Trophoblast cell (in vitro differentiated cells and primary cell): Measurements from ENCODE around the gene CR1L.
A peak's percentile ranks its signal among the peaks of the same experiment; 100 is the strongest.
"Not testable (repeated sequence)": the region's sequence is repeated elsewhere in the genome, so short reads cannot be mapped to it uniquely, and the experiment has no call there.

ENCODE experiments used
- DNase-seq, 2 donors: peaks; one replicate each; pipeline ENCODE4 v3.0.0-alpha.2; 2016
- H2AFZ ChIP-seq: 2 replicates; pipeline ENCODE4 v1.6.1; 2013; ENCODE audit warnings: low read length, moderate library complexity, mild to moderate bottlenecking; ENCODE audit not compliant: insufficient read depth, poor library complexity
- H2AK5ac ChIP-seq: 2 replicates; pipeline ENCODE4 v1.6.1; 2013; ENCODE audit warnings: mild to moderate bottlenecking, low read length
- H2BK120ac ChIP-seq: 2 replicates; pipeline ENCODE4 v1.6.1; 2013; ENCODE audit warnings: low read length, mild to moderate bottlenecking, moderate library complexity; ENCODE audit not compliant: insufficient read depth, poor library complexity
- H2BK12ac ChIP-seq: 2 replicates; pipeline ENCODE4 v1.6.1; 2013; ENCODE audit warnings: mild to moderate bottlenecking, low read length, moderate library complexity
- H2BK5ac ChIP-seq: 2 replicates; pipeline ENCODE4 v1.6.1; 2013; ENCODE audit warnings: low read length, low read depth, moderate library complexity, mild to moderate bottlenecking; ENCODE audit not compliant: poor library complexity
- H3K14ac ChIP-seq: 2 replicates; pipeline ENCODE4 v1.6.1; 2013; ENCODE audit warnings: mild to moderate bottlenecking, low read length
- H3K18ac ChIP-seq: 2 replicates; pipeline ENCODE4 v1.6.1; 2013; ENCODE audit warnings: mild to moderate bottlenecking, low read length
- H3K23ac ChIP-seq: 2 replicates; pipeline ENCODE4 v1.6.1; 2013; ENCODE audit warnings: low read length
- H3K27ac ChIP-seq: 2 replicates; pipeline ENCODE4 v1.5.1; 2013; ENCODE audit warnings: low read depth, mild to moderate bottlenecking, inconsistent platforms, low read length, moderate library complexity
- H3K27me3 ChIP-seq: 2 replicates; pipeline ENCODE4 v1.6.1; 2013; ENCODE audit warnings: inconsistent platforms, mild to moderate bottlenecking, low read length, moderate library complexity; ENCODE audit not compliant: insufficient read depth
- H3K36me3 ChIP-seq, 2 experiments: 1 replicate in 1 of 2; 2 replicates in 1 of 2; pipeline ENCODE4 v1.6.1; 2013; ENCODE audit warnings: low read length in 2 of 2, mild to moderate bottlenecking in 2 of 2, moderate library complexity in 1 of 2; ENCODE audit not compliant: insufficient read depth in 2 of 2, control insufficient read depth in 1 of 2
- H3K4ac ChIP-seq: 2 replicates; pipeline ENCODE4 v1.6.1; 2013; ENCODE audit warnings: low read depth, mild to moderate bottlenecking, low read length, moderate library complexity
- H3K4me1 ChIP-seq, 2 experiments: 1 replicate in 1 of 2; 2 replicates in 1 of 2; pipeline ENCODE4 v1.6.1; 2013; ENCODE audit warnings: low read length in 2 of 2, mild to moderate bottlenecking in 2 of 2, moderate library complexity in 1 of 2; ENCODE audit not compliant: insufficient read depth in 2 of 2, control insufficient read depth in 1 of 2
- H3K4me2 ChIP-seq: 2 replicates; pipeline ENCODE4 v1.6.1; 2013; ENCODE audit warnings: inconsistent platforms, mild to moderate bottlenecking, low read length, moderate library complexity
- H3K4me3 ChIP-seq: 2 replicates; pipeline ENCODE4 v1.5.1; 2013; ENCODE audit warnings: mild to moderate bottlenecking, low read depth, low read length, inconsistent platforms
- H3K79me1 ChIP-seq: one replicate; pipeline ENCODE4 v1.6.1; 2013; ENCODE audit warnings: low read length
- H3K79me2 ChIP-seq: 2 replicates; pipeline ENCODE4 v1.6.1; 2013; ENCODE audit warnings: low read length, mild to moderate bottlenecking; ENCODE audit not compliant: control insufficient read depth, insufficient read depth, poor library complexity
- H3K9ac ChIP-seq: 2 replicates; pipeline ENCODE4 v1.6.1; 2013; ENCODE audit warnings: mild to moderate bottlenecking, low read length
- H3K9me3 ChIP-seq: 2 replicates; pipeline ENCODE4 v1.6.1; 2013; ENCODE audit warnings: low read depth, mild to moderate bottlenecking, control low read depth, inconsistent platforms, low read length; ENCODE audit not compliant: insufficient read depth
- H4K12ac ChIP-seq: 2 replicates; pipeline ENCODE4 v1.6.1; 2013; ENCODE audit warnings: low read depth, mild to moderate bottlenecking, low read length, moderate library complexity
- H4K8ac ChIP-seq: 2 replicates; pipeline ENCODE4 v1.6.1; 2013; ENCODE audit warnings: low read depth, mild to moderate bottlenecking, low read length, moderate library complexity
- H4K91ac ChIP-seq: one replicate; pipeline ENCODE4 v1.6.1; 2013; ENCODE audit warnings: low read depth, mild to moderate bottlenecking, low read length, moderate library complexity
- WGBS: extraction: QIAGEN DNeasy Blood & Tissue Kit; methylation state at CpG from one replicate; pipeline ENCODE4 v1.1.7; 2013; ENCODE audit warnings: missing lambda C conversion rate; ENCODE audit not compliant: insufficient read length, insufficient coverage; ENCODE audit errors: extremely low coverage; 5-methylcytosine and 5-hydroxymethylcytosine counted together

The CR1L gene

DNA sequence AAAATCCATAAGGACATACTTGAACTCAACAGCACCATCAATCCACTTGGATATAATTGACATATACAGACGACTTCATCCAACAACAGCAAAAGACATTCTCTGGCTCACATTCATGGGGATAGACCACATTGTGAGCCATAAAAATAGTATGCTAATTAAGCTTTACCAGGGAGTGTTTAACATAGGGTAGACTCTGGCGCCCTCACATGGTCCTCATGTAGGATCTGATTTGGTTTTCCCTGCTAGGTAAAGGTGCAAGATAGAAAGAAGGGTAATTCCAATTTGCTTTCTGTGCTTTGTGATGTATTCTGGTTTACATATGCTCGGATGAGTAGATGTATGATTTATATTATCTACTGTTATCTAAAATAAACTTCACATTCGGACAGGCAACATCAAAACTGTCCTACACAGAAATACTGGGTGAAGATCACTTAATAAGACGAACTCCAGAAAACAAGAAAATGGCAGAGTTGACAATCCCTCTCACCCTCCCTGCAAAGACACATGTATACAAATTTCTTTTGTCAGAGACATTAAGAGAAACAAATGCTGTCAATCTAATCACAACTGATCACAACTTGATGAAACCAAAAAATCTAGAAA, 27.7 kb downstream of the CR1L start:
- WGBS: no CpG with 5 or more reads among the region's 5 CpGs
- H3K14ac ChIP-seq: no peak overlapping the region
- peak; percentile 40 to 77 for DNase-seq
- H2AK5ac ChIP-seq: no peak overlapping the region
- no peak overlapping the region for H4K12ac ChIP-seq
- no peak overlapping the region for H2AFZ ChIP-seq
- H3K9me3 ChIP-seq: no peaks in the 10 kb centered on the region
- H3K27ac ChIP-seq: no peak overlapping the region
- H3K79me2 ChIP-seq: no peaks in the 10 kb centered on the region
- H3K4ac ChIP-seq: no peak overlapping the region
- H2BK120ac ChIP-seq: no peak overlapping the region
- no peaks in the 10 kb centered on the region for H3K27me3 ChIP-seq
- no peak overlapping the region for H2BK12ac ChIP-seq
- H3K4me1 ChIP-seq: no peaks in the 10 kb centered on the region
- H3K4me3 ChIP-seq: no peak overlapping the region
- no peak overlapping the region for H3K4me2 ChIP-seq
- no peak overlapping the region for H4K91ac ChIP-seq
- H3K36me3 ChIP-seq: no peaks in the 10 kb centered on the region
- H3K18ac ChIP-seq: no peak overlapping the region
- no peak overlapping the region for H3K9ac ChIP-seq
- H4K8ac ChIP-seq: no peak overlapping the region
- no peaks in the 10 kb centered on the region for H3K79me1 ChIP-seq
- no peak overlapping the region for H3K23ac ChIP-seq
- no peak overlapping the region for H2BK5ac ChIP-seq

DNA sequence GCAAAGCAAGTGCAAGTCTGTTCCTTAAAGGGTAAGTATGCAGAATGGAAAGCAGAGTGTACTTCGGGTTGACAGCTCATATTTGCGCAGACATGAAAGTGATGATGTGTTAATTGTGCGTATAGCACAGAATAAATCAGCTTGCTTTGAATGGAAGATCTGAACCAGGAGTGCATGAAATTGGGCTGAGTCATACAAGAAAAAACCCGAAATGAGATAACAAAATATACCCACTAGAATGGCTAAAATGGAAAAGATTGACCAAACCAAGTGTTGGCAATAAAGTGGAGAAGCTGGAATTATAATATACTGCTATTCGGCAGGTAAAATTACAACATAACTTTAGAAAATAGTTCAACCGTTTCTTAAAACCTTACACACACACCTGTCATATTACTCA, 28.5 kb downstream of the CR1L start:
- Histone ChIP-seq H3K4me3 (no peak overlapping the region), H2BK12ac (no peak overlapping the region), H3K27ac (no peak overlapping the region), H3K79me2 (no peaks in the 10 kb centered on the region), H3K9me3 (no peaks in the 10 kb centered on the region), H3K36me3 (no peaks in the 10 kb centered on the region), H4K8ac (no peak overlapping the region), H4K12ac (no peak overlapping the region), H3K79me1 (no peaks in the 10 kb centered on the region), H2AFZ (no peak overlapping the region), H2AK5ac (no peak overlapping the region), H3K14ac (no peak overlapping the region), H3K4me1 (no peaks in the 10 kb centered on the region), H3K9ac (no peak overlapping the region), H2BK120ac (no peak overlapping the region), H3K23ac (no peak overlapping the region), H3K27me3 (no peaks in the 10 kb centered on the region), H3K4me2 (no peak overlapping the region), H3K4ac (no peak overlapping the region), H2BK5ac (no peak overlapping the region), H3K18ac (no peak overlapping the region), H4K91ac (no peak overlapping the region)
- no peak for DNase-seq
- no CpG with 5 or more reads among the region's 6 CpGs for WGBS

DNA sequence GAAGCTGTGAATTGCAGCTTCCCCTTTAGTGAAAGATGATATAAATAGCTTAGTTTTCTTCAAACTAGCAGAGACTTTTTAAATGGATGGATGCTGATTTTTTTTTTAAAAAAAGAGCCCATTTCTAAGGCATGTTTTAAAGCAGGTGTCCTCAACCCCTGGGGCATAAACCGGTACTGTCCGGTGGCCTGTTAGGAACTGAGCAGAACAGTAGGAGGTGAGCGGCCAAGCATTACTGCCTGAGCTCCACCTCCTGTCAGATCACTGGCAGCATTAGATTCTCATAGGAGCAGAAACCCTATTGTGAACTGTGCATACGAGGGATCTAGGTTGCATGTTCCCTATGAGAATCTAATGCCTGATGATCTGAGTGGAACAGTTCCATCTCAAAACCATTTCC, 31.2 kb downstream of the CR1L start:
- no peak overlapping the region for H4K91ac ChIP-seq
- no peak overlapping the region for H4K12ac ChIP-seq
- no peak overlapping the region for H2BK5ac ChIP-seq
- H3K36me3 ChIP-seq: no peaks in the 10 kb centered on the region
- no peak overlapping the region for H3K18ac ChIP-seq
- H2AFZ ChIP-seq: no peak overlapping the region
- no CpG with 5 or more reads among the region's 4 CpGs for WGBS
- no peak overlapping the region for H3K9ac ChIP-seq
- no peaks in the 10 kb centered on the region for H3K4me1 ChIP-seq
- H3K27me3 ChIP-seq: no peaks in the 10 kb centered on the region
- H3K4me2 ChIP-seq: no peak overlapping the region
- H3K27ac ChIP-seq: no peak overlapping the region
- H3K4me3 ChIP-seq: no peak overlapping the region
- no peak overlapping the region for H4K8ac ChIP-seq
- H3K14ac ChIP-seq: no peak overlapping the region
- no peak overlapping the region for H2BK12ac ChIP-seq
- H2BK120ac ChIP-seq: no peak overlapping the region
- H2AK5ac ChIP-seq: no peak overlapping the region
- H3K79me1 ChIP-seq: no peaks in the 10 kb centered on the region
- H3K23ac ChIP-seq: no peak overlapping the region
- no peak overlapping the region for H3K4ac ChIP-seq
- no peaks in the 10 kb centered on the region for H3K79me2 ChIP-seq
- no peaks in the 10 kb centered on the region for H3K9me3 ChIP-seq
- DNase-seq: peak in 1 of 2 donors; percentile 40

DNA sequence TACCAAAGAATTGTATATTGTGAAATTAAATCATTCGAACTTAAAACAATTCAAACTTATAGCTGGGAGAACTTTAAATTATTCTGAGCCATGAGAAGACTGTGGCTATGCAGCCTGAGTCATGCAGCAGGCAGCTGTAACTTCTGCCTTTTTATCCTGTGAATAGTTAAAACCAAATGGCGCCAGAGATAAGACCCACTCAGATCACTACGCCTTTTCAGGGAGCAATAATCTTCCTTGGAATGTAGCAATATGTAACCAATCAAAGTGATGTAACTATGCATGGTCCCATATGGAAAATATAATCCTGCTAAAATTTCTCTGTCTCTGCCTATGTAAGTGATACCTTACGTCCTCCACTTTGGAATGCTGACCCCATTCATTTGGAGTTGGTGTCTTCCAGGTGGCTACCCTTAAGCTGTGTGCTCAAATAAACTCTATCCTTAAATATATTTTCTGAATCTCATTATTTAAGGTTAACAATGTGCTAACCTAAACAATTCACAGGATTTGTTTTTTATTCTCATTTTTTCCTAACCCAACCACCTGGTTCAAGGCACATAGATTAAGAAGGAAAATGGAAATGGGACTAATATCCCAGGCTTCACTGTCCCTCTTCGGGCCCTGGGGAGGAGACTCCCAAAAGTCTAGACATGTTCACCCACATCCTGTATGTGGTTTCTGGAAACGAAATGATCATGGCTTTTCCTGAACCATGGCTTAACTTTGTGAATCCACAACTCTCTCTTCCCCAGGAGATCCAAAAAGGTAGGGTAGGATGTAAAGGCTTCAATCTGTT, 35.9 kb downstream of the CR1L start:
- no CpG with 5 or more reads among the region's 6 CpGs for WGBS
- not testable (repeated sequence) for H2BK12ac ChIP-seq, H3K36me3 ChIP-seq, H2BK5ac ChIP-seq, H2BK120ac ChIP-seq, H3K14ac ChIP-seq, H3K27ac ChIP-seq, H4K8ac ChIP-seq, H4K91ac ChIP-seq, H2AK5ac ChIP-seq, H4K12ac ChIP-seq, H3K79me1 ChIP-seq, H3K9me3 ChIP-seq, H3K4ac ChIP-seq, H3K27me3 ChIP-seq, H2AFZ ChIP-seq, H3K4me2 ChIP-seq, H3K9ac ChIP-seq, H3K4me1 ChIP-seq, H3K23ac ChIP-seq, H3K18ac ChIP-seq, H3K4me3 ChIP-seq, H3K79me2 ChIP-seq
- peak in 1 of 2 donors; percentile 30 for DNase-seq
